Activated CD4-positive, alpha-beta T cell treated with anti-CD3 and anti-CD28 coated beads, Interleukin-2, amount 10 ng/mL, durations not matched to agents 7 days and 5 days (primary cell): ENCODE data around the gene COQ2. TPM values are rescaled to one million over a fixed set of nuclear protein-coding genes. Genes with fewer than 3 reads are reported as not detected.
"Not testable (repeated sequence)": the region's sequence is repeated elsewhere in the genome, so short reads cannot be mapped to it uniquely, and the experiment has no call there.

ENCODE experiments used
- CTCF ChIA-PET: fragments of 350-600 bp; sonication (Branson Sonifier 250); formaldehyde crosslinking; loops from one replicate; lab custom pipeline; 2021; ENCODE audit warnings: antibody characterized with exemption; lab: Charles Lee
- POLR2A ChIA-PET: fragments of 350-600 bp; sonication (Branson Sonifier 250); formaldehyde crosslinking; loops from one replicate; lab custom pipeline; 2021; ENCODE audit warnings: antibody characterized with exemption; lab: Charles Lee
- DNase-seq: peaks from one replicate; pipeline ENCODE4 v3.0.0-alpha.2; 2020
- H3K27ac Mint-ChIP-seq: one replicate; pipeline ENCODE4 v1.8.0; 2021; ENCODE audit warnings: mild to moderate bottlenecking, moderate library complexity, mixed read lengths
- H3K27me3 Mint-ChIP-seq: one replicate; pipeline ENCODE4 v1.8.0; 2021; ENCODE audit warnings: mixed read lengths
- H3K36me3 Mint-ChIP-seq: one replicate; pipeline ENCODE4 v1.8.0; 2021; ENCODE audit warnings: low read depth, mixed read lengths
- H3K4me1 Mint-ChIP-seq: one replicate; pipeline ENCODE4 v1.8.0; 2021; ENCODE audit warnings: mixed read lengths
- H3K4me3 Mint-ChIP-seq: one replicate; pipeline ENCODE4 v1.8.0; 2021; ENCODE audit warnings: mild to moderate bottlenecking, moderate library complexity, mixed read lengths
- H3K9me3 Mint-ChIP-seq: one replicate; pipeline ENCODE4 v1.8.0; 2021; ENCODE audit warnings: mixed read lengths
- total RNA-seq, 2 experiments: library from RNA; stranded (reverse); gene quantifications; one replicate each; pipeline ENCODE4 v1.2.3, GENCODE V29; 2021

COQ2 gene
- total RNA-seq, 2 experiments from 2014 or later, result 16.2 to 17.9 TPM

- peaks cover 21% of the 10 kb centered on the region for H3K27me3 Mint-ChIP-seq
- CTCF ChIA-PET, result interaction anchor here (1.3 to 1.7 kb wide), 3 partner anchors 14 to 128 kb away, joined by 3 to 6 read pairs (median 5); no protein-coding TSS in a partner anchor
These were observed 46.0 kb downstream of the COQ2 start for GRCh38 chr4:83238393-83239248.

GRCh38 chr4:83237591-83237990 is 47.0 kb downstream of the COQ2 start:
- no peak overlapping the region for H3K4me3 Mint-ChIP-seq
- no peak overlapping the region for H3K27ac Mint-ChIP-seq
- ChIA-PET POLR2A (no interaction called here), CTCF (interaction anchor here (1.4 to 1.7 kb wide), 2 partner anchors 15 to 127 kb away, joined by 5 to 6 read pairs; no protein-coding TSS in a partner anchor)
- DNase-seq, result no peak
- peaks cover 67% of the 10 kb centered on the region for H3K4me1 Mint-ChIP-seq
- H3K9me3 Mint-ChIP-seq, result no peaks in the 10 kb centered on the region
- H3K36me3 Mint-ChIP-seq, result peaks cover 39% of the 10 kb centered on the region
- peaks cover 14% of the 10 kb centered on the region for H3K27me3 Mint-ChIP-seq

More at GRCh38 chr4:83238393-83239248, 46.0 kb downstream of the COQ2 start:
- Mint-ChIP-seq H3K27ac (no peak overlapping the region), H3K9me3 (peaks cover 2% of the 10 kb centered on the region), H3K4me3 (no peak overlapping the region), H3K4me1 (peaks cover 63% of the 10 kb centered on the region), H3K36me3 (peaks cover 44% of the 10 kb centered on the region)
- DNase-seq, result no peak
- POLR2A ChIA-PET, result no interaction called here

GRCh38 chr4:83235645-83236133 is 48.9 kb downstream of the COQ2 start:
- H3K9me3 Mint-ChIP-seq, H3K27me3 Mint-ChIP-seq: not testable (repeated sequence)
- ChIA-PET POLR2A (interaction anchor here (0.7 to 1.7 kb wide), 2 partner anchors 18 to 123 kb away, joined by 3 to 4 read pairs; no protein-coding TSS in a partner anchor), CTCF (interaction anchor here (1.2 kb wide), 1 partner anchor 125 kb away, joined by 3 read pairs; no protein-coding TSS in a partner anchor)
- peaks cover 74% of the 10 kb centered on the region for H3K4me1 Mint-ChIP-seq
- peak; percentile 42 for DNase-seq
- peaks cover 35% of the 10 kb centered on the region for H3K36me3 Mint-ChIP-seq
- H3K27ac Mint-ChIP-seq, result peak overlapping the region; percentile 84
- peak overlapping the region; percentile 48 for H3K4me3 Mint-ChIP-seq

- H3K9me3 Mint-ChIP-seq, result peaks cover 2% of the 10 kb centered on the region
- POLR2A ChIA-PET, result interaction anchor here (0.7 to 1.7 kb wide), 2 partner anchors 17 to 123 kb away, joined by 3 to 4 read pairs; no protein-coding TSS in a partner anchor
- CTCF ChIA-PET, result interaction anchor here (1.2 to 1.7 kb wide), 4 partner anchors 16 to 125 kb away, joined by 3 to 6 read pairs (median 3); no protein-coding TSS in a partner anchor
- H3K27ac Mint-ChIP-seq, result peak overlapping the region; percentile 84
- peaks cover 72% of the 10 kb centered on the region for H3K4me1 Mint-ChIP-seq
- peak overlapping the region; percentile 48 for H3K4me3 Mint-ChIP-seq
- peaks cover 37% of the 10 kb centered on the region for H3K36me3 Mint-ChIP-seq
- DNase-seq, result no peak
- H3K27me3 Mint-ChIP-seq, result peaks cover 8% of the 10 kb centered on the region
These were observed 49.5 kb downstream of the COQ2 start for GRCh38 chr4:83234902-83235644.

- not testable (repeated sequence) for H3K9me3 Mint-ChIP-seq, H3K4me3 Mint-ChIP-seq, DNase-seq, H3K27me3 Mint-ChIP-seq
- Mint-ChIP-seq H3K4me1 (peaks cover 74% of the 10 kb centered on the region), H3K27ac (peak overlapping the region; percentile 84), H3K36me3 (peaks cover 40% of the 10 kb centered on the region)
- CTCF ChIA-PET, result interaction anchor here (1.1 to 1.7 kb wide), 4 partner anchors 10 to 122 kb away, joined by 3 to 6 read pairs (median 4); no protein-coding TSS in a partner anchor
- POLR2A ChIA-PET, result interaction anchor here (1.7 kb wide), 1 partner anchor 16 kb away, joined by 4 read pairs; no protein-coding TSS in a partner anchor
These were observed 50.2 kb downstream of the COQ2 start for GRCh38 chr4:83234387-83234786.

- DNase-seq, result no peak
- peaks cover 5% of the 10 kb centered on the region for H3K9me3 Mint-ChIP-seq
- ChIA-PET POLR2A (interaction anchor here (0.6 kb wide), 1 partner anchor 122 kb away, joined by 6 read pairs; no protein-coding TSS in a partner anchor), CTCF (interaction anchor here (0.6 to 0.7 kb wide), 2 partner anchors 20 to 223 kb away, joined by 3 to 5 read pairs; no protein-coding TSS in a partner anchor)
- peaks cover 68% of the 10 kb centered on the region for H3K4me1 Mint-ChIP-seq
- peaks cover 42% of the 10 kb centered on the region for H3K36me3 Mint-ChIP-seq
- peaks cover 6% of the 10 kb centered on the region for H3K27me3 Mint-ChIP-seq
- H3K4me3 Mint-ChIP-seq, result peak overlapping the region; percentile 50
- H3K27ac Mint-ChIP-seq, result peak overlapping the region; percentile 78
These were observed 52.5 kb downstream of the COQ2 start for GRCh38 chr4:83232082-83232481.

- Mint-ChIP-seq H3K4me1 (peaks cover 68% of the 10 kb centered on the region), H3K4me3 (peak overlapping the region; percentile 50), H3K9me3 (peaks cover 5% of the 10 kb centered on the region), H3K27me3 (peaks cover 7% of the 10 kb centered on the region), H3K27ac (peak overlapping the region; percentile 78), H3K36me3 (peaks cover 45% of the 10 kb centered on the region)
- DNase-seq, result peak; percentile 75
- ChIA-PET CTCF (interaction anchor here (0.6 to 0.7 kb wide), 2 partner anchors 20 to 222 kb away, joined by 3 to 5 read pairs; no protein-coding TSS in a partner anchor), POLR2A (no interaction called here)
These were observed 53.0 kb downstream of the COQ2 start for GRCh38 chr4:83231620-83232076.

- H3K9me3 Mint-ChIP-seq, result peaks cover 5% of the 10 kb centered on the region
- POLR2A ChIA-PET, result no interaction called here
- H3K27me3 Mint-ChIP-seq, result peaks cover 8% of the 10 kb centered on the region
- peaks cover 63% of the 10 kb centered on the region for H3K4me1 Mint-ChIP-seq
- H3K27ac Mint-ChIP-seq, result peak overlapping the region; percentile 44
- no peak for DNase-seq
- peaks cover 43% of the 10 kb centered on the region for H3K36me3 Mint-ChIP-seq
- no peak overlapping the region for H3K4me3 Mint-ChIP-seq
- CTCF ChIA-PET, result no interaction called here
These were observed 53.7 kb downstream of the COQ2 start for GRCh38 chr4:83230928-83231327.

GRCh38 chr4:83229791-83230190 is 54.8 kb downstream of the COQ2 start:
- H3K4me1 Mint-ChIP-seq, result peaks cover 59% of the 10 kb centered on the region

GRCh38 chr4:83228231-83228630 is 56.4 kb downstream of the COQ2 start:
- peaks cover 35% of the 10 kb centered on the region for H3K36me3 Mint-ChIP-seq
- H3K27me3 Mint-ChIP-seq, result peaks cover 11% of the 10 kb centered on the region
- CTCF ChIA-PET, result no interaction called here
- peaks cover 8% of the 10 kb centered on the region for H3K9me3 Mint-ChIP-seq
- DNase-seq, result no peak
- POLR2A ChIA-PET, result no interaction called here
- peaks cover 69% of the 10 kb centered on the region for H3K4me1 Mint-ChIP-seq
- H3K4me3 Mint-ChIP-seq, result no peak overlapping the region
- no peak overlapping the region for H3K27ac Mint-ChIP-seq

More at GRCh38 chr4:83229791-83230190, 54.8 kb downstream of the COQ2 start:
- ChIA-PET CTCF (interaction anchor here (0.8 kb wide), 1 partner anchor 155 kb away, joined by 4 read pairs; no protein-coding TSS in a partner anchor), POLR2A (no interaction called here)
- Mint-ChIP-seq H3K9me3 (peaks cover 5% of the 10 kb centered on the region), H3K36me3 (peaks cover 35% of the 10 kb centered on the region), H3K27ac (no peak overlapping the region), H3K27me3 (peaks cover 11% of the 10 kb centered on the region), H3K4me3 (no peak overlapping the region)
- no peak for DNase-seq

GRCh38 chr4:83224502-83225197 is 59.9 kb downstream of the COQ2 start:
- peaks cover 8% of the 10 kb centered on the region for H3K9me3 Mint-ChIP-seq
- H3K4me1 Mint-ChIP-seq, result peaks cover 68% of the 10 kb centered on the region
- peaks cover 29% of the 10 kb centered on the region for H3K36me3 Mint-ChIP-seq
- no peak overlapping the region for H3K27ac Mint-ChIP-seq
- POLR2A ChIA-PET, result interaction anchor here (0.6 kb wide), 1 partner anchor 151 kb away, joined by 3 read pairs; no protein-coding TSS in a partner anchor
- CTCF ChIA-PET, result interaction anchor here (0.5 to 1.2 kb wide), 5 partner anchors 9 to 149 kb away, joined by 3 to 4 read pairs (median 3); no protein-coding TSS in a partner anchor
- no peak overlapping the region for H3K4me3 Mint-ChIP-seq
- DNase-seq, result no peak
- H3K27me3 Mint-ChIP-seq, result peaks cover 8% of the 10 kb centered on the region
